Activated CD8-positive, alpha-beta memory T cell treated with anti-CD3 and anti-CD28 coated beads for 1 hour (primary cell): ENCODE results near the gene IDUA.
"Not testable (repeated sequence)": the region's sequence is repeated elsewhere in the genome, so short reads cannot be mapped to it uniquely, and the experiment has no call there.

Experiments
- DNase-seq, 2 donors: peaks; one replicate each; pipeline ENCODE4 v3.0.0-alpha.2; 2020; ENCODE audit warnings: low read depth in 1 of 2; ENCODE audit errors: extremely low read depth in 1 of 2

The IDUA gene

DNA sequence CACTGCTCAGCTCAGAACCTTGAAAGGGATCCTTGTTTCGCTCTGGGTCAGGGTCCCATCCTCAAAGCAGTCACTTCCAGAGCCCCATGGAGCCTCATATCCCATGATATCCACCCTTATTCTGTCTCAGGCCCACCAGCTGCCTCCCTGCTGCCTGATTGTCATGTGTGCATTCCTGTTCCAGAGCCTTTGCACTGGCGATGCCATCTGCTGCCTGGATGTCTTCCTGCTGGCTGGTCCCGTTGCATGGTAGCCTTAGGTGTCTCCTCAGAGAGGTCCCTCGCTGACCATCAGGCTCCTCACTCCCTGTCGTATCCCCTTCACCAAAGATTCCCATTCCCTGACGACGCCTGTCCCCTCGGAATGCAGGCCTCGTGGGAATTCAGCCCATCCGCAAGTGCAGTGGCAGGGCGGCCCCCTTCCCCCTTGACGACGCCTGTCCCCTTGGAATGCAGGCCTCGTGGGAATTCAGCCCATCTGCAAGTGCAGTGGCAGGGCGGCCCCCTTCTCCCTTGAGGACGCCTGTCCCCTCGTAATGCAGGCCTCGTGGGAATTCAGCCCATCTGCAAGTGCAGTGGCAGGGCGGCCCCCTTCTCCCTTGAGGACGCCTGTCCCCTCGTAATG is 12.5 kb downstream of the IDUA start:
- DNase-seq: not testable (repeated sequence)

DNA sequence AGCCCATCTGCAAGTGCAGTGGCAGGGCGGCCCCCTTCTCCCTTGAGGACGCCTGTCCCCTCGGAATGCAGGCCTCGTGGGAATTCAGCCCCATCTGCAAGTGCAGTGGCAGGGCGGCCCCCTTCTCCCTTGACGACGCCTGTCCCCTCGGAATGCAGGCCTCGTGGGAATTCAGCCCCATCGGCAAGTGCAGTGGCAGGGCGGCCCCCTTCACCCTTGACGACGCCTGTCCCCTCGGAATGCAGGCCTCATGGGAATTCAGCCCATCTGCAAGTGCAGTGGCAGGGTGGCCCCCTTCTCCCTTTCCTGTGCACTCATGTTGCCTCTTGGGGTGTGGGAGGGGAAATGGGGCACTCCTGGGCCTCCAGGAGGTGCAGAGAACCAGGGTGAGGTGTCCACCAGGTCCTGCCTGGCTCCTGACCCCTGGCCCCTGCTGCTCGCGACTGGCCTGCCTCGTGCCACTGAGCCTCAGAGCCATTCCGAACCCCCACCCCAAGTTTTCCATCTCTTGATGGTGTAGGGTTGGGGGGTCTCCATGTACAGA is 13.1 kb downstream of the IDUA start:
- no peak for DNase-seq

DNA sequence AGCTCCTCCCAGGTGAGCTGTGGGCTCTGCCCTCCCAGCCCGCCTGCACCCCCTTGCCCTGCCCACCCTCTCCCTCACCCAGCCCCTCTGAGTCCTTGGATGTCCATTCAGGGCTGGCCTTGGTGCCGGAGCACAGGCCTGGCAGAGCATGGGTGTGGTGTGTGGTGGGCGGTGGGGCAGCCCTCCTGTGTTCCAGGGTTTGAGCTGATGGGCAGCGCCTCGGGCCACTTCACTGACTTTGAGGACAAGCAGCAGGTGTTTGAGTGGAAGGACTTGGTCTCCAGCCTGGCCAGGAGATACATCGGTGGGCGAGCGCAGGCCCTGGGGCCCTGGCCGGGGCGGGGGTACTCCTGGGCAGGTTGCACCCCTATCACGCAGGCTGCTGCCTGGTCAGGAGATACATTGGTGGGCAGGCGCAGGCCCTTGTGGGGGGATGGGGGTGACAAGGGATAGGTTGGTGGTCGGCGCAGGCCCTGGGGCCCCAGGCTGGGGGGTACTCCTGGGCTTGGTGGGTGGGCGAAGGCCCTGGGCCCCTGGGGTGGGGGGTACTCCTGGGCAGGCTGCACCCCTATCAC is 13.9 kb downstream of the IDUA start:
- DNase-seq: no peak

- no peak for DNase-seq
These were observed 14.8 kb downstream of the IDUA start for GRCh38 chr4:1001561-1002130.

GRCh38 chr4:1002131-1002630 is 15.3 kb downstream of the IDUA start:
- DNase-seq: no peak

- DNase-seq: no peak
These were observed 15.9 kb downstream of the IDUA start for GRCh38 chr4:1002631-1003251.

GRCh38 chr4:1003271-1004070 is 16.6 kb downstream of the IDUA start:
- DNase-seq: no peak

GRCh38 chr4:1004071-1004418 is 17.2 kb downstream of the IDUA start:
- DNase-seq: no peak

GRCh38 chr4:1004557-1005485 is 18.0 kb downstream of the IDUA start:
- no peak for DNase-seq

DNA sequence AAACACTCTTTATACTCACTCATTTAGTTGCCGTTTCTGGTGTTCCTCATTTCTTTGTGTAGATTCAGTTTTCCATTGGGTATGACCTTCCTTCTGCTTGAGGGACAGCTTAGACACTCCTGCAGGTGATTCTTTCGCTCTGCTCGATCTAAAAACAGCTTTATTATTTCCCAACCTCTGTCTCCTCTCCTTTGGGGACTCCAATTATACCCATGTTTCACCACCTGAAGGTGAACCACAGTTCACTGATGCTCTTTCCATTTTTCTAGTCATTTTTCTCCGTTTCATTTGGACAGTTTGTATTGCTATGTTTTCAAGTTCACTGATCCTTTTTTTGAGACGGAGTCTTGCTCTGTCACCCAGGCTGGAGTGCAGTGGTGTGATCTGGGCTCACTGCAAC is 20.0 kb downstream of the IDUA start:
- no peak for DNase-seq

DNA sequence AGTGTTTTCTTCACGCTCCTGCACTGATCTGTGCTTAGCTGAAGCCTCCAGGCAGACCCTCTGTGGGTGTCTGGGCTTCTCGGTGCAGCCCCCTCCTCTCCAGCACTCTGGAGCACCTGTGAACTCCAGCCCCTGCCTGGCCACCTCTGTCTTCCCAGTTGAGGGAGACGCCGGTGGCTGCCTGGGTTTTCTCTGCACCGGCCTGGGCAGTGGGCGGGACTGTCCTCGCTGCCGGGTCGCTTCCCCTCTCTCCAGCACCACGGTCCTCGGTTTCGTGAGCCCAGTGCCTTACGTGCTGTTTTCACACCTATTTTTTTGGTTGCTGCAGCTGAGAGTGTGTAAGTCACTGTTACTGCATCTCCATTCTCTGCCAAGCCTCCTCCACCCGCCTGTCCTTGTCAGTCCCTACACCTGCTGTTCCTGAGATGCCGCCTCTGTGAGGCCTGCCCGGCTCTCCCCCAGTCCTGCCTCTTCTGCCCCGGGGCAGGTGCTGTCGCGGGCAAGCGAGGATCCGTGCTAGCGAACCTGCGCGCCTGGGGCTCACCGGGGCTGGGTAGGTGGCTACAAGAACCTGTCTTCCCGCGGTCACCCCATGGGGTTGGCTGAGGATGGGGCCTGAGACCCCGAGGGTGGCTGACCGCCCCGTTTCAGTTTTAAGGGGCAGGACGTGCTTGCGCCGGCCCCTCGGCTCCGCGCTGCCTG is 22.1 kb downstream of the IDUA start:
- DNase-seq: no peak

- DNase-seq: peak; percentile 34 to 73
These were observed 22.9 kb downstream of the IDUA start for GRCh38 chr4:1009542-1010394.

DNA sequence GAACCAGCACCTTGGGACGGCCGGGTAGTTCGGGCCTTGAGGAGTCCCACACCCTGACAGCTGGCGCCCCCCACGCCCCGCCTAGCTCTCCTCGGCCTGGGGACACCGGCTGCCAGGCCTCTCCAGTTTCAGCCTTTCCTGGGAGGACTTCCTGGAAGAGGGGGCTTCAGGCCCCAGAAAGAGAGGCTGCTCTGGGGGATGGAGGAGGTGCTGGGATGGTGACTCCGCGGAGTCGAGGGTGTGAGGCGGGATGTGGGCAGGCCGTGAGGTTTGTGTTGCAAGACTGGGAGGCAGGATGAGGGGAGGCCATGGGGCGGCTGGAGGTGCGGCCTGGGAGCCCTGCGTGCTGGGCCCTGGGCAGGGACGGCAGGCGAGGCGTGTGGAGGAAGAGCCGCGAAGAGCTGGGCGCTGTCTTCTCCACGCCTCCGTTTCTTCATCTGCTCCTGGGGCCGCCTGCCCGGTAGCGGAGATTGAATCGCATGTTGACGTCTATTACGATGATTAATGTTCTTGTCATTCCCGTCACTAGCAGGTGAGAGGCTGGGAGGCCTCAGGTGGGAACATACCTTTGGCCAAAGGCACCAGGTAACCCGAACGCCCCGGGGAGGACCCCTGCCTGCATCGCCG is 23.7 kb downstream of the IDUA start:
- peak; percentile 31 to 35 for DNase-seq

DNA sequence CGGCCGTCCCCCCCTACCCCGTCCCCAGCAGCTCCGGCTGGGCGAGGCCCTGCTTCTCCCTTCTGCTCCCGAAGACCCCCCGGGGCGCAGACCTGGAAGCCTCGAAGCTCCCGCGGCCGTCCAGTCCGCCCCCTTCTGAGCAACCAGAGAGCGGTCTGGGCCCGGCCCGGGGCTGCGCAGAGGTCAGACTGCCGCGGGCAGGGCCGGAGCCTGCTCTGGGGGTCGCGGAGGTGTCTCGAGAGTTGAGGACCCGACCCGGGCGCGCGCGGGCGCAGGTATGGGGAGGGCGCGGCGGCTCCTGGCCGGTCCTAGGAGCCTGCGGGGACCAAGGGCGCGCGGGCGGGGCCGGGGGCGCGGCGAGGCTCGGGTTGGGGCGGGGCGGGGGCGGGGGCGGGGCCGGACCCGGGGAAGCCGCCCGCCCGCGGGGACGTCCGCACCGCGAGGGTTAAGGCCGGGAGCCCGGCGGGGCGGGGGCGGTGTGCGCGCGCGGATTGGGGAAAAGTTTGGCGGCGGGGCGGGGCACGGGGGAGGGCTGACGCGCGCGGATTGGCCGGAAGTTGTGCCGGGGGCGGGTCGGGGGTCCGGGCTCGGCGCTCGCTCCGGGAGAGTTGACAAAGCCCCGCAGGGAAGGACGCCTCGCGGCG is 24.3 kb downstream of the IDUA start, which contains the start of gene FGFRL1:
Gene FGFRL1, plus strand, starts transcription at position 605 of the 644 bp plus-strand sequence. CDS start 860 bp downstream, outside the sequence.
- peak; percentile 81 to 92 for DNase-seq

DNA sequence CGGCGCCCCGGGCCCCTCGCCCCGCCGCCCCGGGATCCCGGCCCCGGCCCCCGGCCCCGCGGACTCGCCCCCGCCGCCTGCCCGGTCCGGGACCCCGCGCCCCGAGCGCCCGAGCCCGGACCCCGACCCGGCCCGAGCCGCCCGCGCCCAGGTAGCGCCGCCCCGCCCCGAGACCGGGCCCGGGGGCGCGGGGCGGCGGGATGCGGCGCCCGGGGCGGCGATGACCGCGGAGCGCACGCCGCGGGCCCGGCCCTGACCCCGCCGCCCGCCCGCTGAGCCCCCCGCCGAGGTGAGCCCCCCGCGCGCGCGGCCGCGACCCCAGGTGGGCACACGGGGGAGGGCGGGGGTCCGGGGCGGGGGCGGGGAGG is 24.8 kb downstream of the IDUA start:
- DNase-seq: no peak

DNA sequence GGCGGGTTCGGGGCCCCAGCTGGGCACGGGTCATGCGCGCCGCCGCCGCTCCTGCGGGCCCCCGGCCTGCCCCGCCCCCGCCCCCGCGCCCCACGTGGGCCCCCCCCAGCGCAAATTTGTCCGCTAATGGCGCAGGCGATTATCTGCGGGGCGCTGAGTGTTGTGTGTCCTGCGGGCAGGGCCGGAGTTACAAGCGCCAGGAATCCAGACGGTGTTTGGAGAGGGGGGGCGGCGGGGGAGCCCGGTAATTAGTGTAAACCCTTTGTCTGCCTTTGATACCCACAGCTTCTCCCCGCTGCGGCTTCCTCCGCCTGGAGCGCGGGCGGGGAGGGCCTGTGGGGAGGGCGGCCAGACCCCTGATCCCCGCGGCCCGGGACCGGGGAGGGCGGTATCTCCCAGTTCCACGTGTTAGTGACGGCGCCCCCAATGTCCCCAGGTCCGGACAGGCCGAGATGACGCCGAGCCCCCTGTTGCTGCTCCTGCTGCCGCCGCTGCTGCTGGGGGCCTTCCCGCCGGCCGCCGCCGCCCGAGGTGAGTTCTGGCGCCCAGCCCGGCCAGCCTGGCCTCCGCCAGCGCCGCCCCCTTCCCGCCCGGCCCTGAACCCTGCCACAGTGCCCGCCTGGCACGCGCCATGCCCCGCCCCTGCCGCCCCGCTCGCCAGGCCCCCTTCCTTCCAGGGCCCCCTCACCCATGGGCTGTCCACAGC is 25.3 kb downstream of the IDUA start:
- DNase-seq: peak in 1 of 2 donors; percentile 16
